HG03025 (cell line): ENCODE data around the gene ALAS2.
"Not testable (repeated sequence)": the region's sequence is repeated elsewhere in the genome, so short reads cannot be mapped to it uniquely, and the experiment has no call there.

Experiments used
- ATAC-seq: cut with Tn5 transposase; IDR thresholded peaks from one replicate; pipeline ENCODE4 v1.9.1; 2021; ENCODE audit warnings: mild to moderate bottlenecking, moderate library complexity; ENCODE audit not compliant: unreplicated experiment, low FRiP score

ALAS2 gene, protein sequence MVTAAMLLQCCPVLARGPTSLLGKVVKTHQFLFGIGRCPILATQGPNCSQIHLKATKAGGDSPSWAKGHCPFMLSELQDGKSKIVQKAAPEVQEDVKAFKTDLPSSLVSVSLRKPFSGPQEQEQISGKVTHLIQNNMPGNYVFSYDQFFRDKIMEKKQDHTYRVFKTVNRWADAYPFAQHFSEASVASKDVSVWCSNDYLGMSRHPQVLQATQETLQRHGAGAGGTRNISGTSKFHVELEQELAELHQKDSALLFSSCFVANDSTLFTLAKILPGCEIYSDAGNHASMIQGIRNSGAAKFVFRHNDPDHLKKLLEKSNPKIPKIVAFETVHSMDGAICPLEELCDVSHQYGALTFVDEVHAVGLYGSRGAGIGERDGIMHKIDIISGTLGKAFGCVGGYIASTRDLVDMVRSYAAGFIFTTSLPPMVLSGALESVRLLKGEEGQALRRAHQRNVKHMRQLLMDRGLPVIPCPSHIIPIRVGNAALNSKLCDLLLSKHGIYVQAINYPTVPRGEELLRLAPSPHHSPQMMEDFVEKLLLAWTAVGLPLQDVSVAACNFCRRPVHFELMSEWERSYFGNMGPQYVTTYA

DNA sequence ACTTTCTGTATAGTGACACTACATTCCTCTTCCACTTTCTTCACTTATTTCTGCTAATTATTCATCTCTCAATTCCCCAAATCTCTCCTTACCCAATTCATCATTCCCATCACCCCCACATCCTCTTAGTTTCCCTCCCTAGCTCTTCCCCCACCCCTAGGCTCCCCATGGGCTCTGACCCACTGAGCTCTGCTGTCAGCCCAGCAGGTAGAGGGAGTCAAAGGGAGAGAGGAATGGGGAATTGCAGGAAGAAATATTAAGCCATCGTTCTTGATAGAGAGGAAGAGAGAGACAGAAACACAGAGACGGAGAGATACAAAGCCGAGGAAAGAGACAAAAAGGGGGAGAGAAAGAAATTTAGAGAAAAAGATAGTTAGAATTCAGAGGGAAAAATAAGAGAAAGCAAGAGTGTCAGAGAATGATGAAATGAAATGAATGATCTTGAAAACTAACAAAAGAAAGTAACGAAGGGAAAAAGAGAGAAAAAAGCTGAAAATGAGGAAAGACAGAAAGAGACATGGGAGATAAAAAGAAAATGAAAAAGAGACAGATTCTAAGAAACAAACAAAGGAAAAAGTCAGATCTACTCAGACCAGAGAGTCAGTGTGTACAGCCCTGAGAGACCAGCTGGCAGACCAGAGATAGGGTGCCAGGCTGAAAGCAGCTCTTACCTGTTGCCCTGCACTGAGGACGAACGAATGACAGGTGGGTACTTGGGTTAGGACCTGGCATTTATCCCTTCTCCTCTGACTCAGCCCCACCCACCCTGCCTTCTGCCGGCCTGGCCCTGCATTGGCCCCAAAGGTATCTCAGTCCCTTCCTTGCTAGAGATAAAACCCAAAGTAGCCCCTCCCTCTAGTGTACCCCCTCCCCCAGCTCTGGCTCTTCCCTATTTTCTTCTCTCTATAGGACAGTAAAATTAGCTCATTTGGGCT is at the start of gene ALAS2:
Gene ALAS2 (minus strand): TSS at position 707 of the 935 bp plus-strand sequence. CDS start 4,977 bp downstream, outside the sequence.
- no peak for ATAC-seq

DNA sequence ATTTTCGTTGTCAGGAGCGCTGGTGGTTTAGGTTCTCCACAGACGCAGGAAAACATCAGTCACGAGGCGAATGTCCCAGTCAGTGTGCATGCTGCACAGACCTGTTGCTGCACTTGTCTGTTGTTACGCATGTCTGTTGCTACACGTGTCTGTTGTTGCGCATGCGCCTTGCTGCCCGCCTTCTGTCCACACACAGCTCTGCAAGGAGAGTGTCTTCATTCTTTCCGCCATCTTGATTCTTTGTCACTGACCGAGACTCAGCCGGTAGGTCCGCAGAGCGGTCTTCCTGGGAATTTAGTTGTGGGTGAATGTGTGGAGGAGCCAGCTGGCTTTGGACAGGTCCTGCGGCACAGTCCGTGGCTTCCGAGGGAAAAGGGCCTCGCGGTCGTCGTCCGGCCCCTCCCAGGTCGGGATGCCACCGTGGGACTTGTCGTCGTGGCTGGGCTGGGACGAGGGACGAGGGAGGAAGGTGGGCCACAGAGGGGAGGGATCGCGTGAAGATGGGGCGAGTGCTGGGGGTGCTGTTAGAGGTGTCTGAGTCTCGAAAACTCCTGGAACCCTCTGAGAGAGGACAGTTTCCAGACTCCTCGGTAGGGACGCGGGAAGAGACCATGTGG is 44.2 kb upstream of the ALAS2 start, which contains the start of gene PAGE2B:
Gene PAGE2B (plus strand): TSS at position 180 of the 617 bp plus-strand sequence. CDS start 1,012 bp downstream, outside the sequence.
- ATAC-seq: no peak

- ATAC-seq: no peak
These were observed 41.5 kb upstream of the ALAS2 start for GRCh38 chrX:55072286-55072685.

DNA sequence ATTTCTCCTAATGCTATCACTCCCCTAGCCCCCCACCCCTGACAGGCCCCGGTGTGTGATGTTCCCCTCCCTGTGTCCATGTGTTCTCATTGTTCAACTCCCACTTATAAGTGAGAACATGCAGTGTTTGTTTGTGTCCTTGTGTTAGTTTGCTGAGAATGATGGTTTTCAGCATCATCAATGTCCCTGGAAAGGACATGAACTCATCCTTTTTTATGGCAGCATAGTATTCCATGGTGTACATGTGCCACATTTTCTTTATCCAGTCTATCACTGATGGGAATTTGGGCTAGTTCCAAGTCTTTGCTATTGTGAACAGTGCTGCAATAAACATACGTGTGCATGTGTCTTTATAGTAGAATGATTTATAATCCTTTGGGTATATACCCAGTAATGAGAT is 36.4 kb upstream of the ALAS2 start:
- ATAC-seq: not testable (repeated sequence)

DNA sequence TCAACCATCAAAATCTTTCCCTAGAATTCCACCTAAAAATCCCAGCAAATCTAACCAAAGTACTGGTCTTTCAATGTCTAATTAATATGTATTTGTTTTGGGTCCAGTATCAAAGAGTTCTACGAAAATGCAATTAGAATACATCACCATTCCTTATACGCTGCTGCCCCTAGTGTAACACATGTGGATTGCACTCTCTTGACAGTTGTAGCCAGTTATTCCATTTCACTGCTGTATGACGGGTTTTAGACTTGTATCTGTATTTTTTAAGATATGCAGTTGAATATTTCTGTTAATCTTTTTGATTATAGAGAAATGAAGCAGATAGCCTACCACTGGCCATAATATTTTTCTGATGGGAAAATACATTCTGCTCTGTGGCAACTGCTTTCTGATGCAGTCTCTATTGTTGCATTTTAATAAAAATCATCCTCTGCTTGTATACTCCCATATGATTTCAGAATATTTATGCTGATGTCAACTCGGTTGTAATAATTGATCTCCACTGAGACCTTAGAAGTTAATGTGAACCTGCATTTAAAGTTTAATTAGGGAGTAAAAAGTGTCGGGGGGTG is 27.0 kb upstream of the ALAS2 start:
- no peak for ATAC-seq

GRCh38 chrX:55056820-55057674 is 26.3 kb upstream of the ALAS2 start:
- ATAC-seq: no peak

- not testable (repeated sequence) for ATAC-seq
These were observed 19.8 kb upstream of the ALAS2 start for GRCh38 chrX:55050599-55050998.

- ATAC-seq: no peak
These were observed 10.7 kb upstream of the ALAS2 start for GRCh38 chrX:55041514-55041913.

DNA sequence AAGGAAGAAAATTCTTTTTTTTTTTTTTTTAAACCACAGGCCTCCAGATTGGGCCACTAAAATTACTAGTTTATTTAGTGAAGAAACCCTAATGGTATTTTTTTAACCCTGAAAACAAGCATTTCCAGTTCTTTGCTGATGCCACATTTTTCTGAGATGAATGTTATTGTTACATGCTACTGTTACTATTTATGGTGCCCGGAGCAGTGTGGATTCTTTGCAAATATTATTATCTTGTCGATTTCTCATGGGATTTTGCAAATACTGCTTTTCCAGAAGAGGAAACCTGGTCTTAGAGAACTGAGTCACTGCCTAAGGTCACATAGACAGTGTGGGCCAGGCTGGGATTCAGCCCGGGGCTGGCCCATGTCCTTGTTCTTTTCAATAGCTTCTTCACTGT is 8.7 kb upstream of the ALAS2 start:
- ATAC-seq: no peak

- ATAC-seq: no peak
These were observed 2.7 kb upstream of the ALAS2 start for GRCh38 chrX:55033429-55033828.

GRCh38 chrX:55029291-55029690 is 1.5 kb downstream of the ALAS2 start:
- no peak for ATAC-seq

DNA sequence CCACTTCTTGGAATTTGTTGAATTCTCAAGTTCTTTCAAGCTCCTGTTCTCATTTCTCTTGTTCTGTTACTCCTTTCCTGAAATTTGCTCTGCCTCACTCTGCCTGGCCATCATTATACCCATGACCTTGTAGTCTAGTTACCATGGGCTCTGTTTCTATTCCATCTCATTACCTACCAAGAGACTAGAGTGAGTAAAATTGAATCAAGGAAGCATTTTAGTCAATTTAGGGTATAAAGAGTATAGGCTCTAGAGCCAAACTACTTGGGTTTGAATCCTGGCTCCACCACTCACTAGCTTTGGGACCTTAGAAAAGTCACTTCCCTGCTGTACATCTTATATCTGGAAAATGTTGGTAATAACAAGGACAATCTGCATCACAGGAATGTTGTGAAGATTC is 2.2 kb downstream of the ALAS2 start:
- ATAC-seq: no peak

GRCh38 chrX:55028040-55028439 is 2.7 kb downstream of the ALAS2 start:
- ATAC-seq: no peak

- no peak for ATAC-seq
These were observed 3.9 kb downstream of the ALAS2 start for GRCh38 chrX:55026840-55027239.

GRCh38 chrX:55026143-55026542 is 4.6 kb downstream of the ALAS2 start:
- ATAC-seq: no peak

DNA sequence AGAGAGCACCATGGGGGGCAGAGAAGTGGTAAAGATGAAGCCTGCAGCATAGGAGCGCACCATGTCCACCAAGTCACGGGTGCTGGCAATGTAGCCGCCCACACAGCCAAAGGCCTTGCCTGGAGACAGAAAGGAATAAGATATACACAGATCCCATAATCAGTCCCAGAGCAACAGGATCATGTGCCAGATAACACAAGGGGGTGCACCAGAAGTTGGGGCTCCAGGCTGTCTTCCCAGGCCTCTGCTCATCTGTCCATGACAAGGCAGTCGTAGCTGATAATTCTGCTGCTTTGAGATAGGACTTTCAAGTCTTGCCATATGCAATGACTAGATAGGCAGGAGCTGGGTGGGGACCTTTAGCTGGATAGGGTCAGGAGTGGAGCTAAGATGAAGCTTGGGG is 15.9 kb downstream of the ALAS2 start:
- ATAC-seq: no peak

GRCh38 chrX:55011294-55011693 is 19.5 kb downstream of the ALAS2 start:
- no peak for ATAC-seq

GRCh38 chrX:55008571-55009358 is 22.0 kb downstream of the ALAS2 start:
- no peak for ATAC-seq
